HepG2 (cell line): ENCODE results near the gene PPCDC. TPM values are rescaled to one million over a fixed set of nuclear protein-coding genes. Genes with fewer than 3 reads are reported as not detected.
A peak's percentile ranks its signal among the peaks of the same experiment; 100 is the strongest.

Experiments used
- ARNTL ChIP-seq: sonication (generic); formaldehyde crosslinking; IDR thresholded peaks from 2 replicates; pipeline ENCODE4 v1.4.0; 2020; ENCODE audit warnings: mild to moderate bottlenecking, missing genetic modification reagents
- CCDC6 ChIP-seq: sonication (generic); formaldehyde crosslinking; IDR thresholded peaks from 2 replicates; pipeline ENCODE4 v1.8.1; 2022; ENCODE audit warnings: mild to moderate bottlenecking, missing genetic modification reagents, moderate library complexity
- HNF4G ChIP-seq, 2 experiments: sonication (generic) in 1 of 2; formaldehyde crosslinking in 1 of 2; IDR thresholded peaks; 2 replicates each; pipeline versions ENCODE4 v1.4.0 to v1.6.1; 2011 to 2020; ENCODE audit warnings: borderline replicate concordance in 2 of 2, low read depth in 2 of 2, mild to moderate bottlenecking in 2 of 2, low read length in 1 of 2, missing genetic modification reagents in 1 of 2, moderate library complexity in 1 of 2
- NFKB2 ChIP-seq: sonication (generic); formaldehyde crosslinking; IDR thresholded peaks from 2 replicates; pipeline ENCODE4 v1.4.0; 2020; ENCODE audit warnings: missing genetic modification reagents, borderline replicate concordance
- RARG ChIP-seq: sonication (generic); formaldehyde crosslinking; IDR thresholded peaks from 2 replicates; pipeline ENCODE4 v1.4.0; 2020; ENCODE audit warnings: low read depth, mild to moderate bottlenecking, missing genetic modification reagents
- ZMAT3 ChIP-seq: sonication (generic); formaldehyde crosslinking; conservative IDR thresholded peaks from 2 replicates; pipeline ENCODE4 v1.7.0; 2021; ENCODE audit warnings: missing genetic modification reagents
- ZSCAN22 ChIP-seq: sonication (generic); formaldehyde crosslinking; IDR thresholded peaks from 2 replicates; pipeline ENCODE4 v1.4.0; 2020; ENCODE audit warnings: mild to moderate bottlenecking, missing genetic modification reagents
- polyA plus RNA-seq, 8 experiments: library from polyadenylated mRNA; depleted of rRNA in 3 of 8; stranded (reverse) in 7 of 8; unstranded in 1 of 8; fragments of >200 nt; fragmentation: Illumina TruSeq in 4 of 8; extraction: Trizol in 4 of 8; gene quantifications; 2 replicates each; pipeline versions ENCODE4 v1.2.1 to v1.2.3, GENCODE V29; 2011 to 2016; ENCODE audit warnings: low read depth in 4 of 8, missing spikeins in 1 of 8, mixed read lengths in 1 of 8; ENCODE audit not compliant: insufficient read depth in 1 of 8
- total RNA-seq, 5 experiments: library from RNA; depleted of rRNA; stranded (reverse); fragments of >200 nt; fragmentation: Illumina TruSeq; extraction: Trizol; gene quantifications; 2 replicates each; pipeline ENCODE4 v1.2.3, GENCODE V29; 2016; ENCODE audit warnings: low read depth in 1 of 5
- TF ChIP-seq, protein P1 (sequence below): sonication (generic); formaldehyde crosslinking; IDR thresholded peaks from 2 replicates; pipeline ENCODE4 v1.8.1; 2022; ENCODE audit warnings: low read depth, mild to moderate bottlenecking, missing genetic modification reagents
- TF ChIP-seq, protein P2 (sequence below): sonication (generic); formaldehyde crosslinking; IDR thresholded peaks from 2 replicates; pipeline ENCODE4 v1.4.0; 2020; ENCODE audit warnings: missing genetic modification reagents, mild to moderate bottlenecking, borderline replicate concordance
- TF ChIP-seq, protein P3 (sequence below): sonication (generic); formaldehyde crosslinking; IDR thresholded peaks from 2 replicates; pipeline ENCODE4 v1.9.0; 2022; ENCODE audit warnings: missing genetic modification reagents, mild to moderate bottlenecking, borderline replicate concordance
- TF ChIP-seq, protein P4 (sequence below): sonication (generic); formaldehyde crosslinking; IDR thresholded peaks from 2 replicates; pipeline ENCODE4 v1.8.0; 2022; ENCODE audit warnings: missing genetic modification reagents, mild to moderate bottlenecking, borderline replicate concordance
- TF ChIP-seq, protein P5 (sequence below): sonication (generic); formaldehyde crosslinking; IDR thresholded peaks from 2 replicates; pipeline ENCODE4 v1.4.0; 2020; ENCODE audit warnings: missing genetic modification reagents, borderline replicate concordance

The PPCDC gene
- total and polyA plus RNA-seq, 2 of the 13 experiments (the other 11 are each of a cell fraction or from before 2014, with no cell fraction given), result 12.3 to 12.8 TPM

DNA sequence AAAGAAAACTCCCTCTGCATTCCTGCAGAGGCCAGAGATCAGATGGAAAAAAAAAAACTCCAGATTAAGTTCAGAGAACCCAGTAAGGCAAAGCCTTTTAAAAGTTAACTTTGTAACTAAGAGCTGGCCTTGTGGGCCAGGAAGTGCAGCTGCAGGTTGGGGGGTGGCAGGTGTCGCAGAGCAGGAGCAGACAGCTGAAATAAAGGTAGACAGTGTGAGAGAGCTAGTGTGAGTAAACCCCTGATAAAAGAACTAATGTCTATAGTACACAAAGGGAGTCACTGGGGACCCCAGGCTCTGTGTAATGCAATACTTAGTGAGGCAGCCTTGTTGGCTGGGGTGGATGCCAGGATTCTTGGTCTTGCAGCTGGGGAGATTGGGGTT is 42.1 kb downstream of the PPCDC start (continued):
- TF ChIP-seq, protein P1, sequence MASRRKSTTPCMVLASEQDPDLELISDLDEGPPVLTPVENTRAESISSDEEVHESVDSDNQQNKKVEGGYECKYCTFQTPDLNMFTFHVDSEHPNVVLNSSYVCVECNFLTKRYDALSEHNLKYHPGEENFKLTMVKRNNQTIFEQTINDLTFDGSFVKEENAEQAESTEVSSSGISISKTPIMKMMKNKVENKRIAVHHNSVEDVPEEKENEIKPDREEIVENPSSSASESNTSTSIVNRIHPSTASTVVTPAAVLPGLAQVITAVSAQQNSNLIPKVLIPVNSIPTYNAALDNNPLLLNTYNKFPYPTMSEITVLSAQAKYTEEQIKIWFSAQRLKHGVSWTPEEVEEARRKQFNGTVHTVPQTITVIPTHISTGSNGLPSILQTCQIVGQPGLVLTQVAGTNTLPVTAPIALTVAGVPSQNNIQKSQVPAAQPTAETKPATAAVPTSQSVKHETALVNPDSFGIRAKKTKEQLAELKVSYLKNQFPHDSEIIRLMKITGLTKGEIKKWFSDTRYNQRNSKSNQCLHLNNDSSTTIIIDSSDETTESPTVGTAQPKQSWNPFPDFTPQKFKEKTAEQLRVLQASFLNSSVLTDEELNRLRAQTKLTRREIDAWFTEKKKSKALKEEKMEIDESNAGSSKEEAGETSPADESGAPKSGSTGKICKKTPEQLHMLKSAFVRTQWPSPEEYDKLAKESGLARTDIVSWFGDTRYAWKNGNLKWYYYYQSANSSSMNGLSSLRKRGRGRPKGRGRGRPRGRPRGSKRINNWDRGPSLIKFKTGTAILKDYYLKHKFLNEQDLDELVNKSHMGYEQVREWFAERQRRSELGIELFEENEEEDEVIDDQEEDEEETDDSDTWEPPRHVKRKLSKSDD (CRISPR knock-in tag), result no peak
- TF ChIP-seq RARG (CRISPR knock-in tag) (no peak), HNF4G (IDR thresholded peaks at IDR 0.05; ENCODE audit: borderline replicate concordance, low read depth, low read length) (no peak; the same call in 1 of the 2 replicates), HNF4G (CRISPR knock-in tag; IDR thresholded peaks at IDR 0.05; ENCODE audit: borderline replicate concordance, low read depth) (no peak), ZSCAN22 (CRISPR knock-in tag) (no peak), CCDC6 (CRISPR knock-in tag) (no peak), ZMAT3 (CRISPR knock-in tag) (no peak), NFKB2 (CRISPR knock-in tag) (no peak), ARNTL (CRISPR knock-in tag) (0 out of 2 replicates have a peak, but pooled peaks have one; percentile 29)
- TF ChIP-seq, protein P2, sequence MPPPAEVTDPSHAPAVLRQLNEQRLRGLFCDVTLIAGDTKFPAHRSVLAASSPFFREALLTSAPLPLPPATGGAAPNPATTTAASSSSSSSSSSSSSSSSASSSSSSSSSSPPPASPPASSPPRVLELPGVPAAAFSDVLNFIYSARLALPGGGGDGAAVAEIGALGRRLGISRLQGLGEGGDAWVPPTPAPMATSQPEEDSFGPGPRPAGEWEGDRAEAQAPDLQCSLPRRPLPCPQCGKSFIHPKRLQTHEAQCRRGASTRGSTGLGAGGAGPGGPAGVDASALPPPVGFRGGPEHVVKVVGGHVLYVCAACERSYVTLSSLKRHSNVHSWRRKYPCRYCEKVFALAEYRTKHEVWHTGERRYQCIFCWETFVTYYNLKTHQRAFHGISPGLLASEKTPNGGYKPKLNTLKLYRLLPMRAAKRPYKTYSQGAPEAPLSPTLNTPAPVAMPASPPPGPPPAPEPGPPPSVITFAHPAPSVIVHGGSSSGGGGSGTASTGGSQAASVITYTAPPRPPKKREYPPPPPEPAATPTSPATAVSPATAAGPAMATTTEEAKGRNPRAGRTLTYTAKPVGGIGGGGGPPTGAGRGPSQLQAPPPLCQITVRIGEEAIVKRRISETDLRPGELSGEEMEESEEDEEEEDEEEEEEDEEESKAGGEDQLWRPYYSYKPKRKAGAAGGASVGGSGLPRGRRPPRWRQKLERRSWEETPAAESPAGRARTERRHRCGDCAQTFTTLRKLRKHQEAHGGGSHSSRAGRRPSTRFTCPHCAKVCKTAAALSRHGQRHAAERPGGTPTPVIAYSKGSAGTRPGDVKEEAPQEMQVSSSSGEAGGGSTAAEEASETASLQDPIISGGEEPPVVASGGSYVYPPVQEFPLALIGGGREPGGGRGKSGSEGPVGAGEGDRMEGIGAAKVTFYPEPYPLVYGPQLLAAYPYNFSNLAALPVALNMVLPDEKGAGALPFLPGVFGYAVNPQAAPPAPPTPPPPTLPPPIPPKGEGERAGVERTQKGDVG (CRISPR knock-in tag), result no peak
- TF ChIP-seq, protein P3, sequence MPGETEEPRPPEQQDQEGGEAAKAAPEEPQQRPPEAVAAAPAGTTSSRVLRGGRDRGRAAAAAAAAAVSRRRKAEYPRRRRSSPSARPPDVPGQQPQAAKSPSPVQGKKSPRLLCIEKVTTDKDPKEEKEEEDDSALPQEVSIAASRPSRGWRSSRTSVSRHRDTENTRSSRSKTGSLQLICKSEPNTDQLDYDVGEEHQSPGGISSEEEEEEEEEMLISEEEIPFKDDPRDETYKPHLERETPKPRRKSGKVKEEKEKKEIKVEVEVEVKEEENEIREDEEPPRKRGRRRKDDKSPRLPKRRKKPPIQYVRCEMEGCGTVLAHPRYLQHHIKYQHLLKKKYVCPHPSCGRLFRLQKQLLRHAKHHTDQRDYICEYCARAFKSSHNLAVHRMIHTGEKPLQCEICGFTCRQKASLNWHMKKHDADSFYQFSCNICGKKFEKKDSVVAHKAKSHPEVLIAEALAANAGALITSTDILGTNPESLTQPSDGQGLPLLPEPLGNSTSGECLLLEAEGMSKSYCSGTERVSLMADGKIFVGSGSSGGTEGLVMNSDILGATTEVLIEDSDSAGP (CRISPR knock-in tag), result no peak
- TF ChIP-seq, protein P4, sequence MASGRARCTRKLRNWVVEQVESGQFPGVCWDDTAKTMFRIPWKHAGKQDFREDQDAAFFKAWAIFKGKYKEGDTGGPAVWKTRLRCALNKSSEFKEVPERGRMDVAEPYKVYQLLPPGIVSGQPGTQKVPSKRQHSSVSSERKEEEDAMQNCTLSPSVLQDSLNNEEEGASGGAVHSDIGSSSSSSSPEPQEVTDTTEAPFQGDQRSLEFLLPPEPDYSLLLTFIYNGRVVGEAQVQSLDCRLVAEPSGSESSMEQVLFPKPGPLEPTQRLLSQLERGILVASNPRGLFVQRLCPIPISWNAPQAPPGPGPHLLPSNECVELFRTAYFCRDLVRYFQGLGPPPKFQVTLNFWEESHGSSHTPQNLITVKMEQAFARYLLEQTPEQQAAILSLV, result no peak
- TF ChIP-seq, protein P5, sequence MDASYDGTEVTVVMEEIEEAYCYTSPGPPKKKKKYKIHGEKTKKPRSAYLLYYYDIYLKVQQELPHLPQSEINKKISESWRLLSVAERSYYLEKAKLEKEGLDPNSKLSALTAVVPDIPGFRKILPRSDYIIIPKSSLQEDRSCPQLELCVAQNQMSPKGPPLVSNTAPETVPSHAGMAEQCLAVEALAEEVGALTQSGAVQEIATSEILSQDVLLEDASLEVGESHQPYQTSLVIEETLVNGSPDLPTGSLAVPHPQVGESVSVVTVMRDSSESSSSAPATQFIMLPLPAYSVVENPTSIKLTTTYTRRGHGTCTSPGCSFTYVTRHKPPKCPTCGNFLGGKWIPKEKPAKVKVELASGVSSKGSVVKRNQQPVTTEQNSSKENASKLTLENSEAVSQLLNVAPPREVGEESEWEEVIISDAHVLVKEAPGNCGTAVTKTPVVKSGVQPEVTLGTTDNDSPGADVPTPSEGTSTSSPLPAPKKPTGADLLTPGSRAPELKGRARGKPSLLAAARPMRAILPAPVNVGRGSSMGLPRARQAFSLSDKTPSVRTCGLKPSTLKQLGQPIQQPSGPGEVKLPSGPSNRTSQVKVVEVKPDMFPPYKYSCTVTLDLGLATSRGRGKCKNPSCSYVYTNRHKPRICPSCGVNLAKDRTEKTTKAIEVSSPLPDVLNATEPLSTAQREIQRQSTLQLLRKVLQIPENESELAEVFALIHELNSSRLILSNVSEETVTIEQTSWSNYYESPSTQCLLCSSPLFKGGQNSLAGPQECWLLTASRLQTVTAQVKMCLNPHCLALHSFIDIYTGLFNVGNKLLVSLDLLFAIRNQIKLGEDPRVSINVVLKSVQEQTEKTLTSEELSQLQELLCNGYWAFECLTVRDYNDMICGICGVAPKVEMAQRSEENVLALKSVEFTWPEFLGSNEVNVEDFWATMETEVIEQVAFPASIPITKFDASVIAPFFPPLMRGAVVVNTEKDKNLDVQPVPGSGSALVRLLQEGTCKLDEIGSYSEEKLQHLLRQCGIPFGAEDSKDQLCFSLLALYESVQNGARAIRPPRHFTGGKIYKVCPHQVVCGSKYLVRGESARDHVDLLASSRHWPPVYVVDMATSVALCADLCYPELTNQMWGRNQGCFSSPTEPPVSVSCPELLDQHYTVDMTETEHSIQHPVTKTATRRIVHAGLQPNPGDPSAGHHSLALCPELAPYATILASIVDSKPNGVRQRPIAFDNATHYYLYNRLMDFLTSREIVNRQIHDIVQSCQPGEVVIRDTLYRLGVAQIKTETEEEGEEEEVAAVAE (CRISPR knock-in tag), result no peak
